Fibroblast of the aortic adventitia (primary cell): Measurements from ENCODE around the gene CDK5. TPM values are rescaled to one million over a fixed set of nuclear protein-coding genes. Genes with fewer than 3 reads are reported as not detected.

Source experiments
- DNase-seq: peaks from one replicate; pipeline ENCODE4 v3.0.0-alpha.2; 2010; ENCODE audit warnings: low read depth
- H3K4me3 ChIP-seq: 2 replicates; pipeline ENCODE4 v1.5.1; 2011; ENCODE audit warnings: low read depth, mild to moderate bottlenecking, control low read depth, low read length, moderate library complexity
- CTCF ChIP-seq: IDR thresholded peaks from 2 replicates; pipeline ENCODE4 v1.5.1; 2011; ENCODE audit warnings: mild to moderate bottlenecking, low read length, control low read depth, inconsistent platforms; ENCODE audit not compliant: insufficient read depth
- total RNA-seq: library from RNA; depleted of rRNA; stranded (reverse); fragments of >200 nt; gene quantifications from 2 replicates; pipeline ENCODE4 v1.2.3, GENCODE V29; 2012; ENCODE audit warnings: low replicate concordance

CDK5 gene
- total RNA-seq, 1 donor = 16.1 TPM

- H3K4me3 ChIP-seq = peak overlapping the region; percentile 77
- TF ChIP-seq CTCF = no peak
- no peak for DNase-seq
Observed at GRCh38 chr7:151082141-151083070, 24.7 kb upstream of the CDK5 start.

GRCh38 chr7:151081170-151082101, 23.7 kb upstream of the CDK5 start:
- no peak for DNase-seq
- H3K4me3 ChIP-seq = peak overlapping the region; percentile 77

GRCh38 chr7:151080522-151081169, 22.9 kb upstream of the CDK5 start, which contains the start of gene FASTK:
FASTK (minus strand) TSS chr7:151080809; CDS start chr7:151080766, 43 bp downstream.
- no peak for TF ChIP-seq CTCF

More at GRCh38 chr7:151081170-151082101, 23.7 kb upstream of the CDK5 start:
- no peak for TF ChIP-seq CTCF

GRCh38 chr7:151080067-151080521, 22.4 kb upstream of the CDK5 start:
- no peak for TF ChIP-seq CTCF
- no peak for DNase-seq
- H3K4me3 ChIP-seq = peak overlapping the region; percentile 84

More at GRCh38 chr7:151080522-151081169, 22.9 kb upstream of the CDK5 start, which contains the start of gene FASTK:
- peak; percentile 84 for DNase-seq
- H3K4me3 ChIP-seq = peak within 1 kb of the TSS; percentile 84

GRCh38 chr7:151079199-151079910, 21.7 kb upstream of the CDK5 start:
- TF ChIP-seq CTCF = no peak
- no peak for DNase-seq
- H3K4me3 ChIP-seq = peak overlapping the region; percentile 84
